NCI-H1092 (cell line): ENCODE data around the gene PCDH17.

Experiments used
- DNase-seq: peaks from one replicate; lab custom pipeline; 2025; lab: John Stamatoyannopoulos, UW

The PCDH17 gene, protein sequence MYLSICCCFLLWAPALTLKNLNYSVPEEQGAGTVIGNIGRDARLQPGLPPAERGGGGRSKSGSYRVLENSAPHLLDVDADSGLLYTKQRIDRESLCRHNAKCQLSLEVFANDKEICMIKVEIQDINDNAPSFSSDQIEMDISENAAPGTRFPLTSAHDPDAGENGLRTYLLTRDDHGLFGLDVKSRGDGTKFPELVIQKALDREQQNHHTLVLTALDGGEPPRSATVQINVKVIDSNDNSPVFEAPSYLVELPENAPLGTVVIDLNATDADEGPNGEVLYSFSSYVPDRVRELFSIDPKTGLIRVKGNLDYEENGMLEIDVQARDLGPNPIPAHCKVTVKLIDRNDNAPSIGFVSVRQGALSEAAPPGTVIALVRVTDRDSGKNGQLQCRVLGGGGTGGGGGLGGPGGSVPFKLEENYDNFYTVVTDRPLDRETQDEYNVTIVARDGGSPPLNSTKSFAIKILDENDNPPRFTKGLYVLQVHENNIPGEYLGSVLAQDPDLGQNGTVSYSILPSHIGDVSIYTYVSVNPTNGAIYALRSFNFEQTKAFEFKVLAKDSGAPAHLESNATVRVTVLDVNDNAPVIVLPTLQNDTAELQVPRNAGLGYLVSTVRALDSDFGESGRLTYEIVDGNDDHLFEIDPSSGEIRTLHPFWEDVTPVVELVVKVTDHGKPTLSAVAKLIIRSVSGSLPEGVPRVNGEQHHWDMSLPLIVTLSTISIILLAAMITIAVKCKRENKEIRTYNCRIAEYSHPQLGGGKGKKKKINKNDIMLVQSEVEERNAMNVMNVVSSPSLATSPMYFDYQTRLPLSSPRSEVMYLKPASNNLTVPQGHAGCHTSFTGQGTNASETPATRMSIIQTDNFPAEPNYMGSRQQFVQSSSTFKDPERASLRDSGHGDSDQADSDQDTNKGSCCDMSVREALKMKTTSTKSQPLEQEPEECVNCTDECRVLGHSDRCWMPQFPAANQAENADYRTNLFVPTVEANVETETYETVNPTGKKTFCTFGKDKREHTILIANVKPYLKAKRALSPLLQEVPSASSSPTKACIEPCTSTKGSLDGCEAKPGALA (N-terminal part only)

DNA sequence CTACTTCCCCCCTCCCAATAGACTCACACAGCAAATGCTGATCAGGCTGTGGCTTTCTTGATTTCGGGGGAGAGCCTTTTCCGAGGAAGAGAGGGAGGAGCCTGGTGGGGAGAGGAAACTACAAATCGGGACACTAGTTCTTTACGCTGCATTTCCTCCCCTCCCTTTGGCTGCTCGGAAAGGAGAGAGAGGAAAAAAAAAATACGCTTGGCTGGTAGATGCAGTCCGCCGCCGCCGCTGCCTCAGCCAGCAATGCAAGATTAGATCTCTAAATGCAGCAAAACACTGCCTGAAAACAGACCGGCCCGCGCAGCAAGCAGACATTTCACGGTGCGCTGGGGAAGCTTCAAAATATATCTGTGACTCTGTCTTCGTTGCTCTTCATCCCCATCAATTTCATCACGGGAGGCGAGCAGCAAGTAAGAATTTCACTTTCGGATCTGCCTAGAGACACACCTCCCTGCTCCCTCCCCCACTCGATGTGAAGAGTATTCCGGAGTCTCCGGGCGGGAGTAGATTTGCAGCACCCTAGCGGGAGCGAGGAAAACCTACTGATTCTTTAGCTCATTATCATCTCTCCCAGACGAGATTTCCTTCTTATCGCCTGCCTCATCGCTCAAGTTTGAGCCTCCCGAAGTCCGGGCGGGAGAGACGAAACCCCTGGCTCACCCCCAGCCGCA, at the start of gene PCDH17:
PCDH17 (plus strand) TSS at position 149 of the 680 bp plus-strand sequence. CDS start 803 bp downstream, outside the sequence.
- peak; percentile 48 for DNase-seq

GRCh38 chr13:57582032-57582431, 49.5 kb upstream of the PCDH17 start:
- no peak for DNase-seq

GRCh38 chr13:57583529-57583928, 48.0 kb upstream of the PCDH17 start:
- DNase-seq, result no peak

- no peak for DNase-seq
Measured at GRCh38 chr13:57588639-57589038, 42.9 kb upstream of the PCDH17 start.

DNA sequence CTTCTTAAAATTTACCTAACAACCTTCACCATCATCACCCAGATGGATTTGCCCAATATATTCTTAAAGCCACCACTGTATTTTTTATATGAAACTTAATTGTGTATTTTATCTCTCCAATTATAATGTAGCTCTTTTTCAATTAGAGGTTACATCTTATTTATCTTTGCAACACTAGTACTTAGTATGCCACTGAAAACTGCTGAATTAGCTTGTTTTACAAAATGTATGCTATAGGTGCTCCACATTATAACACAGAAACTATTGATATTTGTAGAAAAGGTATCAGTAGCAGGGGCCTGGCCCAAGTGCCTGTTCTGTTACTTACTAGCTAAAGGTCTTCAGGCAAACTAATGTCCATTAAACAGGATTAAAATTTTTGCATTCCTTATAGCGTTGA, 35.8 kb upstream of the PCDH17 start:
- DNase-seq, result no peak

- no peak for DNase-seq
Measured at GRCh38 chr13:57601536-57601935, 30.0 kb upstream of the PCDH17 start.

DNA sequence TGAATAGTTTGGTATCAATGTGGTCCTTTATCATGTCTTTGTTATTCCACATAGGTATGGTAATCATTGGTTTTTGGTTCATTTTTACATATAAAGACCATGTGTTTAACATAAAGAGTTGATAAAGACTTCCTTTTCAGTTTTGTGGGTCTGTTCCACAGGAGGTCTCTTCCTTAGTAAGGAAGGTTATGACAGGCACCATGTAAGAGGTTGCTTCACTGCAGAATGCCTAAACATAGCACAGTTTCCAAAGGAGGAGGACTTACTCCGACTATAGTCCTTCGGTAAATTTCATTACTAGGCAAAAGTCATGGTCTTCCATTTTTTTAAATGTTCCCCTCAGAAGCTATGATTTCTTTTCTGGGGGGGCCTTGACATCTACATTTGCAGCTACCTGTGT, 27.1 kb upstream of the PCDH17 start:
- DNase-seq, result no peak

DNA sequence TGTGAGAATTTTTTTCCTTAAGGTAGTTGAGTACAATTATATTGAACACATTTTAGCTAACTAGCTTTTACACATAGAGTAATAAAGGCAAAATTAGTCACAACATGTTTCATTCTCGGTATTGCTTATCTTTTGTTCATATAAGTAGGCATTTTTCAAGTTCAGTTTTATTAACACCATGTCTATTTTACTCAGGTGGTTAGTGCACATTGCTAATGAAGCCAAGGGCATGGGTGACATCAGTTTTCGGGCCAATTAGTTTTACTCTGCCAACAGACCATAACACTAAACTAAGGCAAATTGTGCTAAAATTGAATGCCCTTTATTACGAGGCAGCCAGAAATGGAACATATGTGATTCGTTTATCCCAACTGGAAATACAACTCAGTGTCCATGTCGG, 19.6 kb upstream of the PCDH17 start:
- DNase-seq, result no peak

GRCh38 chr13:57612568-57612967, 19.0 kb upstream of the PCDH17 start:
- no peak for DNase-seq

DNA sequence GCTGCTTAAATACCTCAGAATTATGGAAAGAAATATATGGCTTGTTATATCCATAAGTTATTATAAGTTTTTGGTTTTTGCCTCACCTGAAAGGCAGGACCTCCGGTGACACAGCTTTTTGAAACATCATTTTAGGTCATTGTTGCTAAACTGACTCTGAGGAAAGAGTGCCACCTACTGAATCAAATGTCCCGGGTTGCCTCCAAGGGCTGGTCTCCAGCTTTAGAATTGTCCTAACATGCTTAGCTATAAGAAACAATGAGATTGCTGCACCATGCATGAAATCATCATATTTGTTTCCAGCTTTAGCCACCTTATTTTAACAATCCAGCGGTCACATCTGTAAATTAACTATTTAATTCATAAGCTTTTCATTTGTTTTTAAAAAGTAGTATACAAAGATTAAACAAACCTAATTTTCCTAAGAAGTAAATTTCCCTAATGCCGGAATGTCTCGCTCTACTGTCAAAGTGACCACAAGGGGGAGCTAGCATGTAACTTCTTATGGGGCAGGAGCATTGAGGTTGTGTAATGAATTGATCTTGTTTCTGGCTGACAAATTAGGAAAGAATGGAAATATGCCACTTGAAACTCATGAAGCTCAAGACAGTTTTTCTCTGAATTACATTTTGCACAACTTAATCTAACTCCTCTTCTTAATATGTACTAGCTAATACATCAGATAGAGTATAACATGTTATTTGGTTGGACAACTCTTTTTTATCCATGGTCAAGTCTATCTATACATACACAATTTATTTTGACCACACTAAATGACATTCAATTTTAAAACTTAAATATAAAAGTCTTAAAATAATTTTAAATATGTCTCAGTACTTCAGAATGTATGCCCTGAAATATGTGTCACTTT, 6.7 kb upstream of the PCDH17 start:
- peak; percentile 43 for DNase-seq

DNA sequence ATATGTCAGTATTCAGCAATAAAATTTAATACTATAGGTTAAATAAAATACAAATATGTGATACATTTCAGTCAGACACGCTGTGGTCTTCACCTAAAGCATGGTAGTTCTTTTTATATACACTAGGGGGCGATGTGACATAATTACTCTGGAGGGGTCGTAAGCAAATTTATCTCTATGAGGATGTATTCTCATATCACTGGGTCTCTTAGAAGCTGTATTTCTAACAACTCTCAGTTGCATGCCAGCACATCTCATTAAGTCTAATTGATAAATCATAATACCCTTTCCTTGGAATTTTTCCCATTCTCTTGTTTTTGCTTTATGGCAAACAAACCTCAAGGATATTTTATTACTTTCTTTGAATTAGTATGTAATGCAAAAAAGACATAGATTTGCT, 3.9 kb upstream of the PCDH17 start:
- DNase-seq, result peak; percentile 13

DNA sequence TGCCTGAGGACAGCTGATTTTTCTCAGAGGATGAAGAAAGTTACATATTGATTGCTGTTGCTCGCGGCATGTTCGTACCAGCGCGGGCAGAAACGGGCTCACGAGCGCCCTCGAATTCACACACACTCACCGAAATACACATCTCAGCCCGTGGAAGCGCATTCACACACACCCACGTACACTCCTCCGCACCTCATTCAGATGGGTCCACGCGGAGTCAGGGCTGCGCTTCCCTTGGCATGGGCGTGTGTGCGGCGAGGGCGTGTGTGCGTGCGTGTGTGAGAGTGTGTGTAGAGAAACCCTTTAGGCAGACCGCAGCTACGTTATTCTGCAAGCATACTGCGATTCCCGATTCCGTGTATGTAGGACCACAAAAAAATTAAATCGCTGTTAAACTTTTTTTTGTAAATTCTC, 2.1 kb upstream of the PCDH17 start:
- DNase-seq, result no peak

GRCh38 chr13:57629821-57630235, 1.7 kb upstream of the PCDH17 start:
- DNase-seq, result peak; percentile 99

DNA sequence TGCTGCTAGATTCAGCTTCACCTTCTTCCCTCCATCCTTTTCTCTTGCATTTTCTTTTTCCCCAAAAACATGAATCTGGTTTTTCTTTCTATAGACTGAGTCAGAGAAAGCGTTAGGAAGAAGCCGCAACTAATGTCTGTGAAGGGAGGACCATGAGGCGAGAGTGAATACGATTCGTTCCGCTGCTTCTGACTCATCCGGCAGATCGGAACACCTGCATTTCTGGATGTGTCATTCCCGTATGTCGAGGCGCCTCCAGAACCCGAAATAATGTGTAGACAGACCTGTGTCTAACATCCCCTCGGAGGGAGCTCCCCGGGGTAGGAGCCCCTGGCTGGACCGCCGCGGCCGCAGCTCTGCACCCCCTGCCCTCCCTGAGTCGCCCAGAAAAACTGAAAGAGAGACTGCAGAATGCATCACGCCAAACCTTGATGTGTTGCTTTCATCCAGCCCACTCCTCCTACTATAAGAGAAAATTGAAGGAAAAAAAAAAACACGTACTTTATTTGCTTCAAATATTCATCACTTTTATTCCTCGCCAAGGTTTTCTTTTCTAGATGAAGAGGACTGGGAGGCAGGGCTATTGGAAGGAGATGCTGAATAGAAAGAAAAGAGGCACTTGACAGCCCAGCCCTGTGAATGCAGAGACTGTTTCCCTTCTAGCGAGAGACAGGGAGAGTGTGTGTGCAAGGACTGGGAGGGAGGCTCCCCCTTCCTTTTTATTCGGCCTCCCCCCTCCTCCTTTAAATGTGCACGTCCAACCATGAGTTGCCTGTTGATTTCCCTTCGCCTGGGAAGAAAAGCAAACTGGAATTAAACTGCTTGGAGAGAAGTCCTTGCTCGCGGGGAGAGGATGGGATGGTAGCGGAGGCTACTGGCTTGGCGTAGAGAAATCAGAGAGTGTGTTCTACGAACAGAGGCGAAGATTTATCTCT, 616 bp upstream of the PCDH17 start:
- DNase-seq, result peak; percentile 37

GRCh38 chr13:57632276-57633140, 964 bp downstream of the PCDH17 start:
- DNase-seq, result no peak

GRCh38 chr13:57633141-57633949, 1.8 kb downstream of the PCDH17 start:
- DNase-seq, result no peak

DNA sequence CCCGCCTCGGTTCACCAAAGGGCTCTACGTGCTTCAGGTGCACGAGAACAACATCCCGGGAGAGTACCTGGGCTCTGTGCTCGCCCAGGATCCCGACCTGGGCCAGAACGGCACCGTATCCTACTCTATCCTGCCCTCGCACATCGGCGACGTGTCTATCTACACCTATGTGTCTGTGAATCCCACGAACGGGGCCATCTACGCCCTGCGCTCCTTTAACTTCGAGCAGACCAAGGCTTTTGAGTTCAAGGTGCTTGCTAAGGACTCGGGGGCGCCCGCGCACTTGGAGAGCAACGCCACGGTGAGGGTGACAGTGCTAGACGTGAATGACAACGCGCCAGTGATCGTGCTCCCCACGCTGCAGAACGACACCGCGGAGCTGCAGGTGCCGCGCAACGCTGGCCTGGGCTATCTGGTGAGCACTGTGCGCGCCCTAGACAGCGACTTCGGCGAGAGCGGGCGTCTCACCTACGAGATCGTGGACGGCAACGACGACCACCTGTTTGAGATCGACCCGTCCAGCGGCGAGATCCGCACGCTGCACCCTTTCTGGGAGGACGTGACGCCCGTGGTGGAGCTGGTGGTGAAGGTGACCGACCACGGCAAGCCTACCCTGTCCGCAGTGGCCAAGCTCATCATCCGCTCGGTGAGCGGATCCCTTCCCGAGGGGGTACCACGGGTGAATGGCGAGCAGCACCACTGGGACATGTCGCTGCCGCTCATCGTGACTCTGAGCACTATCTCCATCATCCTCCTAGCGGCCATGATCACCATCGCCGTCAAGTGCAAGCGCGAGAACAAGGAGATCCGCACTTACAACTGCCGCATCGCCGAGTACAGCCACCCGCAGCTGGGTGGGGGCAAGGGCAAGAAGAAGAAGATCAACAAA, 2.6 kb downstream of the PCDH17 start:
- DNase-seq, result no peak
